Measurements from ENCODE around the gene COL27A1.

Gene COL27A1

DNA sequence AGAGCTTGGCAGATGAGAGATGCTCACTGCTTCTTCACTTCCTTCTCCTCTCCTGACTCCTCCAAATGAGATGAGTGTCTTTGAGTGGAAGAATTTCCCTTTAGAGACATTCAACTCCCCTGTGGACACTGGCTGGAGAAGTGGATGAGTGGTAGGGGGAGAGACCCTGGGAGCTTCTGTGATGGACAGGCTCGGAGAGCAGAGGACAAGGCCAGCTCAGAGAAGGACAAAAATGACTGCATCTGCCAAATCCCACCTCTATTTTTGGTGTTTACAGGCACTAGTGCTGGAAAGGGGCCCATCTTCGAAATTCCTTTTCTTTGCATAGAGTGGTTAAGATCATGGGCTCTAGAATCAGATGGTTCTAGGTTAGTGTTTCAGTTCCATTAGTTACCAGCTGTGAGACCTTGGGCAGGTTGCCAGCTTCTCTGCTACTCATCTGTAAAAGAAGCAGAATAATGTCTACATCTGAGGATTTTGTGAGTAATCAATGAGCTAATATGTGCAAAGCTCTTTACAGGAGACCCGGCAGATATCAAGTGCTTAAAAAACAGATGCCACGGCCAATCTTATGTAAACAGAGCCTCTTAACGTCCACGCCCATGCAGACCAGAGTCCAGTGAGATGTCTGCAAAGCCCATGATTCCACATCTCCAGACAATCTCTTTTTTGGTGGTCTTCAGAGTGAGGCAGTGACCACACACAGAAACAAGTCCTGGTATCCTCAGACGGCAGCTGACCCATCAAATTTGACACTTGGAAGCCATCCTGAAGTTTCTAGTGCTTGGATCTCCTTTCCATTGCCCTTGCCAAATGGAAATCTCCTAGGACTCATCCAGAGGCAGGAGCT lies 13.6 kb upstream of the COL27A1 start:
- no peaks in the 10 kb centered on the region for H4K20me1 ChIP-seq (ENCODE audit: insufficient read depth, low read length)
- no peak overlapping the region for H3K9ac ChIP-seq (ENCODE audit: low read depth, low read length)
- no peaks in the 10 kb centered on the region for H3K4me1 ChIP-seq (ENCODE audit: insufficient read depth, low read length)
- H3K4me2 ChIP-seq (ENCODE audit: insufficient read depth, low read length), result no peak overlapping the region
- H3K9me3 ChIP-seq (ENCODE audit: insufficient read depth, low read length, severe bottlenecking), result no peaks in the 10 kb centered on the region
- DNase-seq (no peak), ATAC-seq (ENCODE audit: insufficient read depth, low read depth) (no peak)
- no peak for TF ChIP-seq EZH2 (IDR thresholded peaks at IDR 0.05; ENCODE audit: borderline replicate concordance, low read depth, low read length, severe bottlenecking)
- TF ChIP-seq, protein P1, sequence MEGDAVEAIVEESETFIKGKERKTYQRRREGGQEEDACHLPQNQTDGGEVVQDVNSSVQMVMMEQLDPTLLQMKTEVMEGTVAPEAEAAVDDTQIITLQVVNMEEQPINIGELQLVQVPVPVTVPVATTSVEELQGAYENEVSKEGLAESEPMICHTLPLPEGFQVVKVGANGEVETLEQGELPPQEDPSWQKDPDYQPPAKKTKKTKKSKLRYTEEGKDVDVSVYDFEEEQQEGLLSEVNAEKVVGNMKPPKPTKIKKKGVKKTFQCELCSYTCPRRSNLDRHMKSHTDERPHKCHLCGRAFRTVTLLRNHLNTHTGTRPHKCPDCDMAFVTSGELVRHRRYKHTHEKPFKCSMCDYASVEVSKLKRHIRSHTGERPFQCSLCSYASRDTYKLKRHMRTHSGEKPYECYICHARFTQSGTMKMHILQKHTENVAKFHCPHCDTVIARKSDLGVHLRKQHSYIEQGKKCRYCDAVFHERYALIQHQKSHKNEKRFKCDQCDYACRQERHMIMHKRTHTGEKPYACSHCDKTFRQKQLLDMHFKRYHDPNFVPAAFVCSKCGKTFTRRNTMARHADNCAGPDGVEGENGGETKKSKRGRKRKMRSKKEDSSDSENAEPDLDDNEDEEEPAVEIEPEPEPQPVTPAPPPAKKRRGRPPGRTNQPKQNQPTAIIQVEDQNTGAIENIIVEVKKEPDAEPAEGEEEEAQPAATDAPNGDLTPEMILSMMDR (IDR thresholded peaks at IDR 0.05; ENCODE audit: borderline replicate concordance, extremely low read depth, low read length, poor library complexity, severe bottlenecking), result no peak
- H2AFZ ChIP-seq (ENCODE audit: low read depth, low read length), result no peak overlapping the region
- peaks cover 10% of the 10 kb centered on the region for H3K27me3 ChIP-seq (ENCODE audit: insufficient read depth, low read length, poor library complexity)
- H3K79me2 ChIP-seq (ENCODE audit: insufficient read depth, low read length), result no peaks in the 10 kb centered on the region
- no peak overlapping the region for H3K27ac ChIP-seq (ENCODE audit: low read length)
- no peak overlapping the region for H3K4me3 ChIP-seq (ENCODE audit: low read depth in 1 of 2, low read length in 2 of 2)
- H3K36me3 ChIP-seq (ENCODE audit: insufficient read depth, low read length), result no peaks in the 10 kb centered on the region

DNA sequence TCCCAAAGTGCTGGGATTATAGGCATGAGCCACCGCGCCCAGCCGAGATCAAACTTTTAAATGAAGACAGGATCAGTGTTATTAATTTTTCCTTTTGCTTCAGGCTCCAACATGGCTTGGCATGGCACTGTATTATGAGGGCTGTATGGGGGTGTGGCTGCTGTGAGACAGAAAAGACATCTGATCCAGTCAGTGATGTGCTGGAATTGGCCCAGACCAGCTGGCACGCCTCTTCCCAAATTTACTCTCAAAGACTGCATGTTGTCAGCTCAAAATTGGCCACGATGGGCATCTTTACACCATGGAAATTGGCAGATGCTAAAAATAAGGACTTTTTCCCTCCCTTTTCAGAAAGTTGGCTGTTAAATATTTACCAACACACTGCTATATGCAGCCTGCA lies 12.1 kb upstream of the COL27A1 start:
- Histone ChIP-seq H3K27ac (ENCODE audit: low read length) (no peak overlapping the region), H3K9me3 (ENCODE audit: insufficient read depth, low read length, severe bottlenecking) (no peaks in the 10 kb centered on the region), H3K4me3 (ENCODE audit: low read depth in 1 of 2, low read length in 2 of 2) (no peak overlapping the region), H3K27me3 (ENCODE audit: insufficient read depth, low read length, poor library complexity) (peaks cover 10% of the 10 kb centered on the region), H4K20me1 (ENCODE audit: insufficient read depth, low read length) (no peaks in the 10 kb centered on the region), H3K79me2 (ENCODE audit: insufficient read depth, low read length) (no peaks in the 10 kb centered on the region), H3K9ac (ENCODE audit: low read depth, low read length) (no peak overlapping the region), H3K4me1 (ENCODE audit: insufficient read depth, low read length) (no peaks in the 10 kb centered on the region), H3K36me3 (ENCODE audit: insufficient read depth, low read length) (no peaks in the 10 kb centered on the region), H3K4me2 (ENCODE audit: insufficient read depth, low read length) (no peak overlapping the region), H2AFZ (ENCODE audit: low read depth, low read length) (no peak overlapping the region)
- TF ChIP-seq EZH2 (IDR thresholded peaks at IDR 0.05; ENCODE audit: borderline replicate concordance, low read depth, low read length, severe bottlenecking), result no peak
- TF ChIP-seq, protein P1 (IDR thresholded peaks at IDR 0.05; ENCODE audit: borderline replicate concordance, extremely low read depth, low read length, poor library complexity, severe bottlenecking), result no peak
- DNase-seq (no peak), ATAC-seq (ENCODE audit: insufficient read depth, low read depth) (no peak)

DNA sequence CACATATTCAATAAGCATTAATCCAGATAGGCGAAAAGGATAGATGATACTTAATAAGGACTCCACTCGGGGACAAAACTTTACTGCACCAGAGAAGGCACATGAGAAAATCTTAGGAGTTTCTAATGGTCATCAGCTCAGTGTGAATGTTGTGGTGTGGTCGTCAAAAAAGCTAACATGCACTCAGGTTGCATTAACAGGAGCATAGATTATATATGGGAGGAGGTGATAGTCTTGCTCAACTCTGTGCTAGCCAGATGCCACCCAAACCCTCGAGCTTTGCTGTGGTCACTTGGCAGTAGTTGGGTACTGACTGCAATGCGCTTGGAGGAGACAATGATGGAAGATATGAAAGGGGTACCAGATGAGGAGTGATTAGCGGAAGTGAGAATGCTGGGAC lies 8.6 kb upstream of the COL27A1 start:
- Histone ChIP-seq H3K4me3 (ENCODE audit: low read depth in 1 of 2, low read length in 2 of 2) (no peak overlapping the region), H4K20me1 (ENCODE audit: insufficient read depth, low read length) (no peaks in the 10 kb centered on the region), H3K79me2 (ENCODE audit: insufficient read depth, low read length) (no peaks in the 10 kb centered on the region), H3K4me2 (ENCODE audit: insufficient read depth, low read length) (no peak overlapping the region), H3K9ac (ENCODE audit: low read depth, low read length) (no peak overlapping the region), H3K4me1 (ENCODE audit: insufficient read depth, low read length) (no peaks in the 10 kb centered on the region), H2AFZ (ENCODE audit: low read depth, low read length) (no peak overlapping the region), H3K27ac (ENCODE audit: low read length) (no peak overlapping the region), H3K36me3 (ENCODE audit: insufficient read depth, low read length) (no peaks in the 10 kb centered on the region), H3K27me3 (ENCODE audit: insufficient read depth, low read length, poor library complexity) (peaks cover 6% of the 10 kb centered on the region), H3K9me3 (ENCODE audit: insufficient read depth, low read length, severe bottlenecking) (no peaks in the 10 kb centered on the region)
- ATAC-seq (ENCODE audit: insufficient read depth, low read depth) (no peak), DNase-seq (no peak)
- TF ChIP-seq, protein P1 (IDR thresholded peaks at IDR 0.05; ENCODE audit: borderline replicate concordance, extremely low read depth, low read length, poor library complexity, severe bottlenecking), result no peak
- no peak for TF ChIP-seq EZH2 (IDR thresholded peaks at IDR 0.05; ENCODE audit: borderline replicate concordance, low read depth, low read length, severe bottlenecking)
